MG63 (cell line): ENCODE measurements around the gene ETFDH. TPM values are rescaled to one million over a fixed set of nuclear protein-coding genes. Genes with fewer than 3 reads are reported as not detected.
"Not testable (repeated sequence)": the region's sequence is repeated elsewhere in the genome, so short reads cannot be mapped to it uniquely, and the experiment has no call there.

Experiments used
- DNase-seq: peaks from one replicate; pipeline ENCODE4 v3.0.0-alpha.2; 2020
- H3K27me3 ChIP-seq: fragments of 250-450 bp; sonication (Bioruptor Pico); 2 replicates; pipeline ENCODE4 v1.5.1; 2020; ENCODE audit warnings: mild to moderate bottlenecking, moderate library complexity
- H3K36me3 ChIP-seq: fragments of 250-450 bp; sonication (Bioruptor Pico); 2 replicates; pipeline ENCODE4 v1.5.1; 2020; ENCODE audit warnings: mild to moderate bottlenecking, moderate library complexity
- H3K4me3 ChIP-seq: fragments of 250-450 bp; sonication (Bioruptor Pico); 2 replicates; pipeline ENCODE4 v1.5.1; 2020; ENCODE audit warnings: mild to moderate bottlenecking, moderate library complexity
- H3K9me3 ChIP-seq: fragments of 250-450 bp; sonication (Bioruptor Pico); 2 replicates; pipeline ENCODE4 v1.5.1; 2020; ENCODE audit warnings: mild to moderate bottlenecking, moderate library complexity
- total RNA-seq: library from RNA; depleted of rRNA; stranded (reverse); fragments of >200 nt; shearing (Covaris generic); gene quantifications from 2 replicates; pipeline ENCODE4 v1.2.3, GENCODE V29; 2014; ENCODE audit warnings: low replicate concordance; rRNA removed

ETFDH gene
- 117 and 228 TPM in 2 replicates for total RNA-seq

GRCh38 chr4:158671915-158672806, at the start of gene ETFDH:
Gene ETFDH, plus strand, starts transcription at chr4:158672296. Its CDS starts 161 bp downstream, at chr4:158672457.
- H3K4me3 ChIP-seq: peak within 1 kb of the TSS; percentile 92
- peaks cover 39% of the 10 kb centered on the region for H3K36me3 ChIP-seq
- DNase-seq: peak; percentile 100
- no peaks in the 10 kb centered on the region for H3K9me3 ChIP-seq
- no peaks in the 10 kb centered on the region for H3K27me3 ChIP-seq

DNA sequence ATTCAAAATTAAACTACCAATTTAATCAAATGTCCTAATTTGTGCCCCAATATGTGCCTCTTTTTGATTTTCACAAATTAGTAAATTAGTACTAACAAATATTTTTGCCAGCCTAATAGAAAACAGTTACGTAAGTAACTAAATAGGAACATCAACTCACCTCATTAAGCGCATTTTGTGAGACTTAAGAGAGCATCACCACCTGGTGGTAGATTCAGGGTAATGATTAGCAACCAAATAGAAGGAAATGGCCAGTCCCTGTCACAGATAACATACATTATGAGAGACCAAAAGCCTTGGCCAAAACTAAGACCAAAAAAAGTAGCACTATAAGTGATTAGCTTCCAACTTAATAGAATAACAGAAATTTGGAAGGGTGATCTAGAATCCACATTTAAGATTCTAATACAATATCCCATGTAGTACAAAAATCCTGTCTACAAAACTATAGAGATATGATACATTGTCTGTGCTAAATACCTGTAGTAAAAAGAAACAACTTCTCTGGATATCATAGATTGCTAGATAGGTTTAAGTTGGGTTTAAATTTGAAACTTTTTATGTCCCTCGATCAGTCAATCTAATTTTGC, 47.1 kb upstream of the ETFDH start:
- peak; percentile 24 for DNase-seq
- H3K27me3 ChIP-seq: no peaks in the 10 kb centered on the region
- no peak overlapping the region for H3K4me3 ChIP-seq
- H3K9me3 ChIP-seq: peaks cover 22% of the 10 kb centered on the region
- no peaks in the 10 kb centered on the region for H3K36me3 ChIP-seq

DNA sequence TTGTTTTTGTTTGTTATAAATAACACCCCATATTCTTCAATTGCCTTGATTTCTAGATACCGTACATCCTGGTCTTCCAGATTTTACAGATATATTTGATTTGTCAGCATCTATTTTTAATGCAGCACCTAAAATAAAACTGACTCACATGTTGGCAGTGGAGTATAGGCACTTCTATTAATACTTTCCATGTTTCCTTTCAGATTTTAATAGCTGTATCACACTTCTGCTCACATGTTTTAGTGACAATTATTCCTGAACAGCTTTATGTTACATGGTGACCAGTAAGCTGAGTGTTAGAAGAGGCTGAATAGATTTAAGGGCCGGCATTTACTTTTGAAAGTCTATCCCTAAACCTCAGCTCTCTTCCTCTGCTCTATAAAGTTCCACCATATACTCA, 46.6 kb upstream of the ETFDH start:
- DNase-seq: no peak
- Histone ChIP-seq H3K4me3 (no peak overlapping the region), H3K27me3 (no peaks in the 10 kb centered on the region), H3K9me3 (peaks cover 17% of the 10 kb centered on the region), H3K36me3 (no peaks in the 10 kb centered on the region)

DNA sequence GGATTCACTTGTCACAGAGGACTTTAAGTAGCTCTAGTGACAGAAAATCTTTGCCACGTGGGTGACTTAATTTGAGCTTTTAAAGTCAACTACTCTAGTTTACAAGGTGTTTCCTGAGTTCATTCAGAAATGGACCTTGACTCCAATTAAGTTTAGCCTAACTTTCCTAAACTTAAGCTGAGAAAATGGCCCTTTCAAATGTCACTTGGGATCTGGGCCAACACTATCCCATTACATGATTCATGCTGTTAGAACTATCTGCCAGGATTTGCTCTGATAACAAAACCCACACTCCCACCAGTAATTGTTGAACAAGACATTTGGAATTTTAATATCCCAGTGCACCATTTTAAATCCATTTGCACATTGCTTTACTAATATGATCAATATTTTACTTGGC, 41.2 kb upstream of the ETFDH start:
- H3K27me3 ChIP-seq: no peaks in the 10 kb centered on the region
- DNase-seq: peak; percentile 53
- no peak overlapping the region for H3K4me3 ChIP-seq
- no peaks in the 10 kb centered on the region for H3K36me3 ChIP-seq
- H3K9me3 ChIP-seq: no peaks in the 10 kb centered on the region

GRCh38 chr4:158636619-158637018, 35.5 kb upstream of the ETFDH start:
- DNase-seq: no peak
- Histone ChIP-seq H3K27me3 (no peaks in the 10 kb centered on the region), H3K9me3 (no peaks in the 10 kb centered on the region), H3K36me3 (no peaks in the 10 kb centered on the region), H3K4me3 (no peak overlapping the region)

GRCh38 chr4:158644356-158644755, 27.7 kb upstream of the ETFDH start:
- Histone ChIP-seq H3K4me3 (peak overlapping the region; percentile 0; the same call in 1 of the 2 replicates), H3K36me3 (no peaks in the 10 kb centered on the region), H3K9me3 (no peaks in the 10 kb centered on the region), H3K27me3 (no peaks in the 10 kb centered on the region)
- DNase-seq: no peak

DNA sequence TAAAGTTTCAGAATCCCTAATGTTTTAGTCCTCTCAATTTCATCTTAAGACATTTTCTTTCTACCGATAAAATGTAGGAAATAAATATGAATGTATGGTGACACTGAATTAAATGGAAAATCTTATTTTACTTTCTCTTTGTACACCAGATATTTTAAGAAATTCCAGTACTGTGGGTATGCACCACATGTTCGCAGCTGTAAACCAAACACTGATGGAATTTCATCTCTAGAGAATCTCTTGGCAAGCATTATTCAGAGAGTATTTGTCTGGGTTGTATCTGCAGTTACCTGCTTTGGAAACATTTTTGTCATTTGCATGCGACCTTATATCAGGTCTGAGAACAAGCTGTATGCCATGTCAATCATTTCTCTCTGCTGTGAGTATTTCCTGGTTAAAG, 27.3 kb upstream of the ETFDH start:
- DNase-seq: no peak
- Histone ChIP-seq H3K9me3 (0 out of 2 replicates have a peak, but pooled peaks cover under 1% of the 10 kb centered on the region), H3K36me3 (no peaks in the 10 kb centered on the region), H3K27me3 (no peaks in the 10 kb centered on the region), H3K4me3 (peak overlapping the region; percentile 0; the same call in 1 of the 2 replicates)

GRCh38 chr4:158649111-158649680, 22.9 kb upstream of the ETFDH start:
- H3K36me3 ChIP-seq: no peaks in the 10 kb centered on the region
- no peak overlapping the region for H3K4me3 ChIP-seq
- 0 out of 2 replicates have a peak, but pooled peaks cover 3% of the 10 kb centered on the region for H3K9me3 ChIP-seq
- peak; percentile 93 for DNase-seq
- H3K27me3 ChIP-seq: no peaks in the 10 kb centered on the region

DNA sequence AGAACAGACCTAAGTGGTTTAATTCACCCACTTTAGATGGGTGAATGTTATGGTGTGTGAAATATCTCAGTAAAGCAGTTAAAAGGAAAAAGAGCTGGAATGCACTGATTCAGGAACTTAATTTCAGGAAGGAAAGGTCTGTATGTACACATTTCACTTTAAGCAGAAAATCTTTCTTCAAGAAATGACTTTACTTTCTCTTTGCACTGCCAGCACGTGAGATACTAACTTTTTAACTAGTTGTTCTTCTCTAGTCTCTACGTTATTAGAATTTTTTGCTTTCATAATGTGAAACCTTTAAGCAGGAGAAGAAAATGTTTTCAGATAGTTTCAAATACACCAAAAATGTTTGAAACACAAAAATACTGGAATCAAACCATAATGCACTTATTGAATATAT, 19.2 kb upstream of the ETFDH start:
- H3K9me3 ChIP-seq: 0 out of 2 replicates have a peak, but pooled peaks cover 3% of the 10 kb centered on the region
- DNase-seq: no peak
- H3K27me3 ChIP-seq: no peaks in the 10 kb centered on the region
- peak overlapping the region; percentile 17 for H3K4me3 ChIP-seq
- H3K36me3 ChIP-seq: no peaks in the 10 kb centered on the region

GRCh38 chr4:158656439-158656838, 15.7 kb upstream of the ETFDH start:
- Histone ChIP-seq H3K4me3 (no peak overlapping the region), H3K9me3 (no peaks in the 10 kb centered on the region), H3K27me3 (no peaks in the 10 kb centered on the region), H3K36me3 (no peaks in the 10 kb centered on the region)
- no peak for DNase-seq

- Histone ChIP-seq H3K9me3 (no peaks in the 10 kb centered on the region), H3K36me3 (no peaks in the 10 kb centered on the region), H3K27me3 (no peaks in the 10 kb centered on the region), H3K4me3 (no peak overlapping the region)
- no peak for DNase-seq
Observed at GRCh38 chr4:158657291-158657690, 14.8 kb upstream of the ETFDH start.

GRCh38 chr4:158663255-158663654, 8.8 kb upstream of the ETFDH start:
- H3K27me3 ChIP-seq, DNase-seq, H3K4me3 ChIP-seq, H3K9me3 ChIP-seq: not testable (repeated sequence)
- H3K36me3 ChIP-seq: peaks cover 37% of the 10 kb centered on the region

GRCh38 chr4:158663707-158664625, 8.1 kb upstream of the ETFDH start:
- not testable (repeated sequence) for H3K27me3 ChIP-seq, DNase-seq, H3K4me3 ChIP-seq, H3K9me3 ChIP-seq
- H3K36me3 ChIP-seq: peaks cover 45% of the 10 kb centered on the region

- Histone ChIP-seq H3K9me3 (no peaks in the 10 kb centered on the region), H3K27me3 (no peaks in the 10 kb centered on the region), H3K4me3 (no peak overlapping the region), H3K36me3 (peaks cover 52% of the 10 kb centered on the region)
- no peak for DNase-seq
Observed at GRCh38 chr4:158664806-158665205, 7.3 kb upstream of the ETFDH start.

DNA sequence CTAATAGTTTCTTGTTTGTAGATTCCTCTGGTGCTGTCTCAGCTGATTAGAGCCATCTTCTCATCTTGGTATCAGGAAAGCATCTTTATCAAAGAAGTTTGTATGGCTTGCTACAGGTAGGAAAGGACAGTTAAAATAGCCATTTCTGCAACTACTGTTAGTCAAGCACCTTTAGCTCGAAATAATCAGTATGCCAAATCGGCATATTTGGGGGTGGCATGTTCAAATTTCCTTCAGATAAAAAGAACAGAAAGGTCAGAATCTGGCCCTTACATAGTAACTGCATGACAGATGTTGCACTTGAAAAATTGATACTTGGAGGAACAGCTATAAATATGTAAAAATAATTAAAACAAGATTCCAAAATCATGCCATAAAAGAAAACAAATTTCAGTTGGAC, 5.2 kb upstream of the ETFDH start:
- H3K27me3 ChIP-seq: no peaks in the 10 kb centered on the region
- H3K9me3 ChIP-seq: no peaks in the 10 kb centered on the region
- H3K36me3 ChIP-seq: peaks cover 62% of the 10 kb centered on the region
- no peak for DNase-seq
- H3K4me3 ChIP-seq: no peak overlapping the region

DNA sequence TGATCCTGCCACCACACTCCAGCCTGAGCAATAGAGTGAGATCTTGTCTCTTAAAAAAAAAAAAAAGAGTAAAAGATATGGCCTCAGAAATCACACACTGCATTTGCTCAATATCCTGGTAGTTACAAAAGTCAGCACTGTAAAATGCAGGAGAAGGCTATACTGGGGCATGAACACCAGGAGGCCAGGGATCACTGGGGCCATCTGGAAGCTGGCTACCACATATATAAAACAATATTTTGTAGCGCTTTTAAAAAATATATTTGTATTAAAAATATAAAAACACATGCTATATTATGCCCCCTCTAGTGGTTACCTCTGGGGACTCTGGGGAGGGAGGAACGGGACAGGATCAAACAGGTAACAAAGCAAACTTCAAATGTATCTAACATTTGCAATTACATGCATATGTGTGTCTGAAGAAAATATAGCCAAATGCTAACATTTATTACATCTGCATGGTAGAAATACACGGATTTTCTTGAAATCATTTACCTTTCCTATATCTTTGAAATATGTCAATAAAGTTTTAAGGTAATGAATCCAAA, 4.4 kb upstream of the ETFDH start:
- Histone ChIP-seq H3K4me3 (no peak overlapping the region), H3K36me3 (peaks cover 62% of the 10 kb centered on the region), H3K9me3 (no peaks in the 10 kb centered on the region), H3K27me3 (no peaks in the 10 kb centered on the region)
- DNase-seq: peak; percentile 76
